Stimulated activated CD4-positive, alpha-beta T cell treated with anti-CD3 and anti-CD28 coated beads, Interleukin-1b, Interleukin-23, amount 100 ng/mL, for 4 hours (primary cell): ENCODE data around the gene REEP6.

ENCODE experiments used
- DNase-seq, 2 donors: peaks; one replicate each; pipeline ENCODE4 v3.0.0-alpha.2; 2020; ENCODE audit warnings: low read depth in 2 of 2

REEP6 gene

GRCh38 chr19:1456121-1456900, 34.7 kb upstream of the REEP6 start:
- DNase-seq = no peak

GRCh38 chr19:1457031-1457739, 33.8 kb upstream of the REEP6 start:
- no peak for DNase-seq

GRCh38 chr19:1457892-1458291, 33.1 kb upstream of the REEP6 start:
- no peak for DNase-seq

- DNase-seq = no peak
These were observed 31.5 kb upstream of the REEP6 start for GRCh38 chr19:1459479-1459878.

- no peak for DNase-seq
These were observed 30.7 kb upstream of the REEP6 start for GRCh38 chr19:1460033-1460995.

- no peak for DNase-seq
These were observed 29.1 kb upstream of the REEP6 start for GRCh38 chr19:1461862-1462261.

GRCh38 chr19:1465191-1466016, 25.6 kb upstream of the REEP6 start:
- DNase-seq = no peak

GRCh38 chr19:1466018-1466460, 24.9 kb upstream of the REEP6 start:
- no peak for DNase-seq

- no peak for DNase-seq
These were observed 24.3 kb upstream of the REEP6 start for GRCh38 chr19:1466461-1467214.

GRCh38 chr19:1467215-1467489, 23.8 kb upstream of the REEP6 start:
- no peak for DNase-seq

- no peak for DNase-seq
These were observed 23.3 kb upstream of the REEP6 start for GRCh38 chr19:1467490-1468273.

GRCh38 chr19:1468274-1468820, 22.6 kb upstream of the REEP6 start:
- DNase-seq = no peak

- DNase-seq = peak in 1 of 2 donors; percentile 52
These were observed 22.1 kb upstream of the REEP6 start for GRCh38 chr19:1468821-1469254.

GRCh38 chr19:1469255-1470054, 21.5 kb upstream of the REEP6 start:
- DNase-seq = no peak

- no peak for DNase-seq
These were observed 21.0 kb upstream of the REEP6 start for GRCh38 chr19:1470055-1470304.

GRCh38 chr19:1470305-1471009, 20.5 kb upstream of the REEP6 start:
- DNase-seq = peak; percentile 69 to 72

GRCh38 chr19:1471010-1471514, 19.9 kb upstream of the REEP6 start:
- DNase-seq = no peak

- DNase-seq = no peak
These were observed 19.3 kb upstream of the REEP6 start for GRCh38 chr19:1471515-1472160.
